Measurements from ENCODE around the gene NUP88.

The NUP88 gene

DNA sequence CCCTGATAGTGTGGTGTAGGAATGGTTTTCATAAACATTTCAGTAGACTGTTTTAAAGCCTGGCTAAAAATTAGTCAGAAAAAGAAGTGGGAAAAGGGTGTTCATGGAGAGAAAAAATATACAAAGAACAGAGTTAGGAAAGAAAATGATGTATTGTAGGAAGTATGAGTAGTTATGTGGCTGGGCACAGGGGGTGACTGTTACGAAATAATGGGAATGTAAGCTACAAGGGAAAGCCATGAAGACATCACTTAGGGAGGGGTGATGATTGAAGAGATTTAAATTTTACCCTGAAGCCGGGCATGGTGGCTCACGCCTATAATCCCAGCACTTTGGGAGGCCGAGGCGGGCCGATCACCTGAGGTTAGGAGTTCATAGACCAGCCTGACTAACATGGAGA lies 55.3 kb downstream of the NUP88 start:
- peak; percentile 40 for DNase-seq (ENCODE audit: low read depth)
- H3K4me3 ChIP-seq (ENCODE audit: control insufficient read depth, low read depth, low read length), result no peak overlapping the region
- TF ChIP-seq, protein P1, sequence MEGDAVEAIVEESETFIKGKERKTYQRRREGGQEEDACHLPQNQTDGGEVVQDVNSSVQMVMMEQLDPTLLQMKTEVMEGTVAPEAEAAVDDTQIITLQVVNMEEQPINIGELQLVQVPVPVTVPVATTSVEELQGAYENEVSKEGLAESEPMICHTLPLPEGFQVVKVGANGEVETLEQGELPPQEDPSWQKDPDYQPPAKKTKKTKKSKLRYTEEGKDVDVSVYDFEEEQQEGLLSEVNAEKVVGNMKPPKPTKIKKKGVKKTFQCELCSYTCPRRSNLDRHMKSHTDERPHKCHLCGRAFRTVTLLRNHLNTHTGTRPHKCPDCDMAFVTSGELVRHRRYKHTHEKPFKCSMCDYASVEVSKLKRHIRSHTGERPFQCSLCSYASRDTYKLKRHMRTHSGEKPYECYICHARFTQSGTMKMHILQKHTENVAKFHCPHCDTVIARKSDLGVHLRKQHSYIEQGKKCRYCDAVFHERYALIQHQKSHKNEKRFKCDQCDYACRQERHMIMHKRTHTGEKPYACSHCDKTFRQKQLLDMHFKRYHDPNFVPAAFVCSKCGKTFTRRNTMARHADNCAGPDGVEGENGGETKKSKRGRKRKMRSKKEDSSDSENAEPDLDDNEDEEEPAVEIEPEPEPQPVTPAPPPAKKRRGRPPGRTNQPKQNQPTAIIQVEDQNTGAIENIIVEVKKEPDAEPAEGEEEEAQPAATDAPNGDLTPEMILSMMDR (IDR thresholded peaks at IDR 0.05; ENCODE audit: control insufficient read depth, insufficient read depth, low read depth, low read length, missing control alignments), result no peak

DNA sequence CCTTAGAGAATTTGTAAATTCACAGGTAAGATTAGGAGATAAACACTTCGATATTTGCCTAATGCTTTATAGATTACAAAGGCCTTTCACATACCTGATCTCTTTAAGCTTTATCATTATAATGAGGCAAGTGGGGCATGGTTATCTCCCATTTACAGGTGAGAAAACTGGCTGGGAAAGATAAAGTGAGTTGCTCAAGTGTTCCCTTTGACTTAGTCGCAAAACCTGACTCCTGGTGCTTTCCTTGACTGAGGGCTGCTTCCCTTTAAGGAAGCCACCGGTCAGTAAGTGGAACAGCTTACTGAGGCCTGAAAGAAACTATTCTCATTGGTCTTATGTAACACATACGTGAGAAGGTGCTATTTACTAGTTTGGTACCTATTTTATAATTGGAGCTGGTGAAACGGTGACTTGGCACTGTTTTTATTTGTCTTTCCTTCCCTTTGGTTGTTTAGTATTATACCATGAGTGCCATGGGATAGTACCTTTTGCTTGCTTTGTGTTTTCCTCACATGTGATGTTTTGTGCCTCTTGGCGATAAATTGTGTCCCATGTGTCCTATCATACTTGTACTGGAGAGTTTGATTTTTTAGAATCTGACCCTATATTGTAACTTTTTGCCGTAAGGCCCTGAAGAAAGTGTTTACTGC lies 57.2 kb downstream of the NUP88 start:
- no peak for DNase-seq (ENCODE audit: low read depth)

DNA sequence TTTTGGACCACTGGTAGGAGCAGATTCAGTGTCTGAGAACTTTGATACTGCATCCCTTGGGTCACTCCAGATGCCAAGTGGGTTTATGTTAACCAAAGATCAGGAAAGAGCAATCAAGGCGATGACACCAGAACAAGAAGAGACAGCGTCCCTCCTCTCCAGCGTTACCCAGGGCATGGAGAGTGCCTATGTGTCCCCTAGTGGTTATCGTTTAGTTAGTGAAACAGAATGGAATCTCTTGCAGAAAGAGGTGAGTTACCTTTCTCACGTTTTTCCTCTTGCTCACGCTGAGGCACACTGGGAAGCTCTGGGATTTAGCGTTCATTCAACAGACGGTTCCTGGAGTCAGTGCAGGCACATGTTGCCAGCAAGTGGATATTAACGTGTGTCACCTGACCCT lies 58.0 kb downstream of the NUP88 start:
- TF ChIP-seq, protein P1 (IDR thresholded peaks at IDR 0.05; ENCODE audit: control insufficient read depth, insufficient read depth, low read depth, low read length, missing control alignments), result no peak
- no peak overlapping the region for H3K4me3 ChIP-seq (ENCODE audit: control insufficient read depth, low read depth, low read length)
- no peak for DNase-seq (ENCODE audit: low read depth)

More for the DNA sequence above, 57.2 kb downstream of the NUP88 start:
- H3K4me3 ChIP-seq (ENCODE audit: control insufficient read depth, low read depth, low read length), result no peak overlapping the region
- TF ChIP-seq, protein P1 (IDR thresholded peaks at IDR 0.05; ENCODE audit: control insufficient read depth, insufficient read depth, low read depth, low read length, missing control alignments), result no peak

DNA sequence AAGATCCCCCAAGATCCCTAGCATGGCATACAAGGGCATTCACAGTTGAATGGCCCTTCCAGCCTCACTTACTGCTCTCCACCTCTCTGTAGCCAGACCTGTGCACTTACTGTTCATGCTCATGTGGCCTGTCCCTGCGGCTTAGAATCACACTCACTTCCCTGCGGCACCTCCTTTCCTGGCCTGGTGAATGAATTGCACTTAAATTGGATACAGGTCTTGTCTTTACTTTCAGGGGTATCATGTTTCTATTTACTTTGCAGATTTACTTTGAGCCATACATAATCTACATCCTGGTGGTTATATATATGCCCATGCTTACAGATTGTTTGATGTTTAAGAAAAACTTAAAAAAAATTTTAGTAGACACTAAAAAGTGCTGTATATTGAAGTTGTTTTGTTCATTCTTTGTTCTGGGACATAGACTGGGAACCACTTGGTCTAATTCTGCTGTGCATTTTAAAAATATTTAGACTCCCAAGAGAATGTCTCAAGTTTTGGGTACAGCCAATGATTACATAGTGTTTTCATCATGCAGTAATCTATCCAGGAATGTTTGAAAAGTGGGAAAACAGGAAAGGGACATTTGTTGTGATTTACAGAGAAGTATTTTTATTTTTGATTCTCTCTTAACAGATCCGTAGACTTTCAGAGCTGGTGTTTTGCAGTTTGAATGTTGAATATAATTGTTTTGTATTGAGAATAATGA lies 63.9 kb downstream of the NUP88 start:
- peak; percentile 7 for DNase-seq (ENCODE audit: low read depth)
- TF ChIP-seq, protein P1 (IDR thresholded peaks at IDR 0.05; ENCODE audit: control insufficient read depth, insufficient read depth, low read depth, low read length, missing control alignments), result no peak
- no peak overlapping the region for H3K4me3 ChIP-seq (ENCODE audit: control insufficient read depth, low read depth, low read length)

DNA sequence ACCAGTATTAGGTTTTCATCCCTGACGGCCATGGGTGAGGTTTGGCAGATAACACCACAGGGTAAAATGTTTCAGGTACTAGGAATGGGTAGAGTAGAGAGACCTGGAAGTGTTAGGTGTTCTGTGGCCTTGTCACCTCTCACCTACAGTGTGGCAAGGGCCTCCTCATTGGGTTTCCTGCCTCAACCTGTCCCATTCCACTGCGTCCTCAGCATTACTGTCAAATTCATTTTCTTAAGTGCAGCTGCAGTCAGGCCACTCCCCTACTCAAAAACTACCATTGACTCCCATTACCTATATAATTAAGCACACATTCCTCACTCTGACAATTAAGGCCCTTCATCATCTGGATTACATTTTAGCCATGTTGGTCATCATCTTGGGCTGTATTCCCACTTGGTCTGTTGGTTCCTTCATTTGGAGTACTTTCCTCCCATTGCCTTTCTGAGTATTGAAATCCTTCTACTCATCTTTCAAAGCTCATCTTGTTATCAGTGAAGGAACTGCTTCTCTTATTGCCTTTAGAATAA lies 64.5 kb downstream of the NUP88 start:
- H3K4me3 ChIP-seq (ENCODE audit: control insufficient read depth, low read depth, low read length), result no peak overlapping the region
- TF ChIP-seq, protein P1 (IDR thresholded peaks at IDR 0.05; ENCODE audit: control insufficient read depth, insufficient read depth, low read depth, low read length, missing control alignments), result no peak
- DNase-seq (ENCODE audit: low read depth), result no peak

DNA sequence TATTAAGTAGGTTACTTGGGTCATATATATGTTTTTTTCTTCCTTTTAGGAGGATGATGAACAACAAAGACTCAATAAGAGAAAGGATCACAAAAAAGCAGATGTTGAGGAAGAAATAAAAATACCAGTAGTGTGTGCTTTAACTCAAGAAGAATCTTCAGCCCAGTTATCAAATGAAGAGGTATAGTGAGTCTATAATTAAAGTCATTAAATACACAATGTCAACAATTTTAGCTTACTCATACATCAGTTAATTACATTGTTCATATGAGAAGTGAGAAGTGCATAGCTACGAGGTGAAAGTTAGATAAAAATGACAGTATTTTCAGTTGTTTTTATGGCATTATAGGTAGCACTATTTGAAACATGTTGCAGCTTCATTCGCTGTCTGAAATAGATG lies 65.2 kb downstream of the NUP88 start:
- TF ChIP-seq, protein P1 (IDR thresholded peaks at IDR 0.05; ENCODE audit: control insufficient read depth, insufficient read depth, low read depth, low read length, missing control alignments), result no peak
- H3K4me3 ChIP-seq (ENCODE audit: control insufficient read depth, low read depth, low read length), result no peak overlapping the region
- no peak for DNase-seq (ENCODE audit: low read depth)
